Head of caudate nucleus (tissue), 42 donors: Measurements from ENCODE around the gene TJP1.
"Not testable (repeated sequence)": the region's sequence is repeated elsewhere in the genome, so short reads cannot be mapped to it uniquely, and the experiment has no call there.

Source experiments
- DNase-seq, 42 donors: peaks; one replicate each; pipeline versions ENCODE4 v3.0.0 to v3.0.0-alpha.2; 2020 to 2021; ENCODE audit warnings: mixed read lengths in 7 of 42
- intact Hi-C: fragments of 100-400 bp; cut with DNase I; formaldehyde crosslinking; loops from one replicate; pipeline ENCODE4 v1.15.0; 2022

Gene TJP1

GRCh38 chr15:29678504-29679034, 143.7 kb downstream of the TJP1 start:
- DNase-seq, result peak in 4 of 42 donors; percentile 2 to 31 (median 16)
- intact Hi-C loops, result no loop called here

GRCh38 chr15:29677871-29678461, 144.3 kb downstream of the TJP1 start:
- intact Hi-C loops, result no loop called here
- peak in 6 of 42 donors; percentile 5 to 38 (median 13) for DNase-seq

DNA sequence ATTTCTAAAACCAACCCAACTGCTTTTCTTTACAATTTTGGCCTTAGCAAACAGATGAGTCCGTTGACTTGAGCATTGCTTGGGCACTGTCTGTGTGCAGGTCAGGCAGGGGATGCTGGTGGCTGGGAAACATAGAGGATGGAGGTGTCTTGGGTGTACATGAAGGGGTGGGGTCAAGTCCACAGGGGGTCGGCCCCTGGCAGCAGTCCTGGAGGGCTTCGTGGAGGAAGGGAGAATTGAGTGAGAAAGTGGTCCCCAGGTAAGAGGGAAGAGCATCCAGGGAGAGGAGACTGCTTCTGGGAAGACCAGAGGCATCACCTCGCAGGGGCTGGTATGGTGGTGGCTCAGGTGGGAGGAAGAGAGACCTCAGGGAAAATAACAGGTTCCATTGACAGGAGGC, 144.8 kb downstream of the TJP1 start:
- DNase-seq, result peak in 2 of 42 donors; percentile 4 to 7
- intact Hi-C loops, result no loop called here

DNA sequence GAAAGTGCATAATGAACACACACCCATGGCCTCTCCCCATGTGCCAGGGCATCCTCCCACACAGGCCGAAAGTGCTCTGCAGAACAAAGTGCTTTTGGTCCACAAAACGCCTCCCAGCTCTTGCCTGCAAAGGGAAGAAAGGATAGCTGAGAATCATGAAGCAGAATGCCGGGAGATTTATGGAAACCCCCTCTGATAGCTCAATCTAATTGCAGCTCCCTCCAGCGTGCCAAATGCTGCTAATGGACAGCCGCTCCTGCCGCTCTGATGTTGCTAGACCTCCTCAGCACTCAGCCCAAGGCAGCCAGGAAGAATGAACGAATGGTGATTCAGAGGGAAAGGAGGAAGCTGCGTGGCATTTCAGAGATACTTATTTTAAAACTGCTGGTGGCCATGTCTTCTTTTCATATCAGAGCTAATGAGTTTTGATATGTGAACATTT, 145.3 kb downstream of the TJP1 start:
- DNase-seq, result peak in 5 of 42 donors; percentile 4 to 35 (median 11)
- intact Hi-C loops, result no loop called here

GRCh38 chr15:29676374-29676960, 145.8 kb downstream of the TJP1 start:
- intact Hi-C loops, result not testable (repeated sequence)
- peak in 6 of 42 donors; percentile 4 to 33 (median 23) for DNase-seq

DNA sequence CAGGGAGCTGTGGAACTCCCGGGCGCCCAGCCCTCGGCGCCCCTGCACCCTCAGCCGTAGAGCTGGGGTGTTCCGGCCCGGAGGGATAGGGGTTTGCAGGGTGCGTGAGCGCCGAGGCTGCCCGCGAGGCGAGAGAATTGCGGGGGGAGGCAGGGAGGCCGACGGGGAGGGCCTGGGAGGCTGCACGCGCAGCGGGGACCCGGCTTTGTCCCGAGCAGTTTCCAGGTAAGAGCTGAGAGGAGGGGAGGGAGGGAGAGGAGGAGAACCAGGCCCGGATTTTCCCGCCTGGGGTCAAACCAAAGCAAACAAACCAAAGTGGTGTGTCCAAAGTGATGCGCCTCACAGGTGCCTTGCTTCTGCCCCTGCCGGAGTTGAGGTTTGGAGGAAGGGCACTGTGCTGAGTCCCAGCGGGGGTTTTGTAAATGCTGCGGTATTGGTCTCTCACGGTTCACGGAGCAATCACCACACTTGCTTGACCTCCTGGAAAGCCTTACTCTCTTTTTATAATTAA, 146.4 kb downstream of the TJP1 start:
- DNase-seq, result peak in 7 of 42 donors; percentile 1 to 30 (median 9)
- intact Hi-C loops, result no loop called here

DNA sequence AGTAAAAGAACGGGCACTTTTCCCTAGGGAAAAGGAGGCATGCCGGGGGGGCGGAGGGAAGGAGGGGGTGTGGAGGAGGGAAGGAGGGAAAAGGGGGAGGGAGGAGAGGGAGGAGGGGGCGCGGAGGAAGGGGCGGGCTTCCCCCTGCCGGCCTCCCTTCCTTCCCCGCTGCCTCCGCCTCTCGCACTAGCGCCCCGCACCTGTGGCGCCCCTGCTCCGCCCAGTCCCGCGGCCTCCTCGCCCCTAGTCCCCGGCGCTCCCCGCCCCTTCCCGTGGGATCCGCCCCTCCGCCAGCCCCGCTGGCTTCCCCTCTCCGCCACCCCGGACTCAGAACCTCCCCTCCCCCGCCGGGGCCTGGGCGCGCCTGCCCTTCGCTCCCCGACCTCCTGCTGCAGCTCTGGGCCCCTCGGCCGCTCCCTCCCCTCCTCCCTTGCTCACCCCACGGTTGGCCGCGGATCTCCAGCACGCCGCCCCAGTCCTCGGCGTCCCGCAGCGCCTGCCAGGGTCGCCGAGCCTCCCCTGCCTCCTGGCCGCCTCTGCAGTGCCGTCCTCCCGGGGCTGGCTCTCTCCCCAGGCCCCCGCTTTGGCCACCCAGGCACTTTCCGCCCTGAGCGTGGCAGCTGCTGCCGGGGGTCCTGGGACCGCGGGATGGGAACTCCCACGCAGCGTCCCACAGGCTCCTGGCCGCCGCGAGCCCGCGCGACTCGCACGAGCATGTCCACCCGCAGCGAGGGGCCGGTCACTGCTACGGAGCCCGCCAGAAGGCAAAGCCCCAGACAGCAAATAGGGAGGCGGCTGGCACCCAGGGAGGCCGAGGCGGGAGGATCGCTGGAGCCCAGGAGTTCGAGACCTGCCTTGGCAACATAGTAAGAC, 147.4 kb downstream of the TJP1 start:
- DNase-seq, result peak in 33 of 42 donors; percentile 13 to 68 (median 40)
- intact Hi-C loops, result no loop called here

GRCh38 chr15:29672923-29673809, 149.1 kb downstream of the TJP1 start:
- peak in 3 of 42 donors; percentile 0 to 20 (median 8) for DNase-seq
- intact Hi-C loops, result no loop called here

GRCh38 chr15:29672446-29672845, 149.8 kb downstream of the TJP1 start:
- peak in 3 of 42 donors; percentile 3 to 28 (median 9) for DNase-seq
- intact Hi-C loops, result no loop called here

DNA sequence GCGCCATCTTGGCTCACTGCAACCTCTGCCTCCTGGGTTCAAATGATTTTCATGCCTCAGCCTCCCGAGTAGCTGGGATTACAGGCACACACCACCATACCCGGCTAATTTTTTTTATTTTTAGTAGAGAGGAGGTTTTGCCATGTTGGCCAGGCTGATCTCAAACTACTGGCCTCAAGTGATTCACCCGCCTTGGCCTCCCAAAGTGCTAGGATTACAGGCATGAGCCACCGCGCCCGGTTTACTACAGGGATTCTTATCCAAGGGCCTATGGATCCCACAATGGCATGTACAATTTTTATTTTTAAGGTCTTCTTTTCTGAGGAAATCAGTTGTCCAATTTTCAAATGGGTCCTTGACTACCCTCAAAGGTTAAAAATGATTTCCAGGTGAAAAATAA, 150.2 kb downstream of the TJP1 start:
- DNase-seq, result peak in 4 of 42 donors; percentile 4 to 27 (median 14)
- intact Hi-C loops, result not testable (repeated sequence)

DNA sequence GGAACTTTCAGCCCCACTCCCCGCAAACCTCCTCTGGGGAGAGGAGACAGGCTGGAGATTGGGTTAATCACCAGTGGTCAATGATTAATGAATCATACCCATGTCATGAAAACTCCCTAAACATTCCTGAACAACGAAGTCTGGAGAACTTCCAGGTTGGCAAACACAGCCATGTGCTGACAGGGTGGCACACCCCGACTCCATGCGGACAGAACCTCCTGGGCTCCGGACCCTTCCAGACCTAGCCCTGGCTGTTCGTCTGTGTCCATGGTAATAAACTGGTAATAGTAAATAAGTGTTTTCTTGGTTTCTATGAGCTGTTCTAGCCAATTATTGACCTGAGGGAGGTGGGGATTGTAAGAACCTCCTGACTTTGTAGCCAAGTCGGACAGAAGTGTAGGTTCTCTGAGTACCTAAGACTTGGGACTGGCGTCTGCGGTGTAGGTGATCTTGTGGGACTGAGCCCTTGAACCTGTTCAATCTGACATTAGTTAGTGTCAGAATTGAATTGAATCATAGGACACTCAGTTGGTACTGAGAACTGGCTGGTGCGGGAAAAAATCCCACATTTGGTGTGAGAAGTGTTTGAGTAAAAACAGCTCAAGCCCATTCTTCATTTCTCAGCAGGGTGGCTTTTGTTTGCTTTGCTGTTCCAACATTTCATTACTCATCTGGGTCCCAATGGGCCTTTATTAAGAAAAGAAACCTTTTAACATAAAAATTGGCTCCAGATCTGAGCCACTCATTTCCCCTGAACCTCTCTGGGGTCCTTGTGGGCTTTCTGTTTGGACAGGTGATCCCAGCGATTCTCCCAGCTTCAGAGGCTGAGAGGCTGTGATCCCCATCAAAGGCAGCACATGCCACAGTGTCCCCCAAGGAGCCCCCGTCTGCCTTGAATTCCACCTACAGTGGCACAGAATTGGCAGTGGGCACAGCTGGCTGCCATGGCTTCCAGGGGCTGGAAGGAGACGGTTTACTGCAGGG, 151.0 kb downstream of the TJP1 start:
- DNase-seq, result peak in 7 of 42 donors; percentile 8 to 62 (median 22)
- intact Hi-C loops, result no loop called here

DNA sequence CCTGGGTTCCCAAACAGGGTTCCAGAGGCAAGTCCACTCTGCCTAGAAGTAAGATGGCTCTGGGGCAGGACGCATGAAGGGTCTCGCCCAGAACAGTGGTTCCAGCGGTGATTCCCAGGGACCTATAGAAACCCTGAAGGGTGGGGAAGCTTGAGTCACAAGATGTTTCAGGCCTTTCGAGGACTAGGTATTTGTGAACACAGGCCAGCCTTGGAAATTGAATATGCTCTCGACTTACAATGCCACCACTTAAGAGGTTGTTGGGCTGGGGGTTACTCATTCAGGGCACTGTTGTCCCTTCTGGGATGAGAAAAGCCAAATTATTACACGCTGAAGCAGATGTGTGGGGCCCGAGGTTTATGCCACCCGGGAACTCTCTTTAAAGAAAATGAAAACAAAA, 152.0 kb downstream of the TJP1 start:
- intact Hi-C loops, result no loop called here
- DNase-seq, result peak in 2 of 42 donors; percentile 5 to 15

DNA sequence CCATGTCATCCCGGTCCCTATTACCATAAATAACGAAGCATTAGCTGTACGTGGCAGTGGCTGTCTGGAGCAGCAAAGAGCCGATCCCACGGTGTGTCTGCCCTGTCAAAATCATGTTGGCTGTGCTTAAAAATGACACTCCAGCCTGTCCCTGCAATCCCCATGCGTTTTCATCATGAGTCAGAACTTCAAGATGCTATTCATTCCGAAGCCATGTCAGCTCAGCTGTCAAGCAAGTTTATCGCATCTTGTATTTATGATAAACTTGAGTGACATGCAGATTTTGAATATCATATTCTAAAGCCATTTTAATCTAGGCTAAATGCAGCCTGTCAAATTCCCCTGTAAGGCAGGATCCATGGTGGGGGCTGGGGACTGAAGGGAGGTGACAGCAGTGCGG, 152.4 kb downstream of the TJP1 start:
- DNase-seq, result peak in 4 of 42 donors; percentile 5 to 41 (median 11)
- intact Hi-C loops, result no loop called here

- DNase-seq, result peak; percentile 39 to 89 (median 74)
- intact Hi-C loops, result no loop called here
Measured at GRCh38 chr15:29668120-29668602, 154.1 kb downstream of the TJP1 start.

DNA sequence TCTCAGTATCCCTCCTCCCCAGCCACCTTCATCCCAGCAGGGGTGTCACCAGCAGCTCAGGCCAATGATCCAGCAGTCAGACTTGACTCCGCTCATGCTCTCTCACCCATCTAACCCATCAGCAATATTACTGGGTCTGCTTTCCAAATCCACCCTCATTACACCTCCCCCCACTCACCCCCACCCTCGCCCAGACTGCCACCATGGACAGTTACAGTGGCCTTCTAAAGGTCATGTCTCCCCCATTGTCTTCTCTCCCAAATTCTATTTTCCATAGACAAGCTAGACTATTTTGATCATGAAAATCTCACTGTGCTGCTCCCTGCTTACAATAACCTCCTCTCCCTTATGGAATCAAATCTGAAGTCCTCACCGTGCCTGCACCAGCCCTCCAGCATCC, 156.0 kb downstream of the TJP1 start:
- intact Hi-C loops, result no loop called here
- DNase-seq, result peak in 1 of 42 donors; percentile 13

GRCh38 chr15:29665444-29666003, 156.7 kb downstream of the TJP1 start:
- intact Hi-C loops, result no loop called here
- DNase-seq, result peak in 1 of 42 donors; percentile 8

DNA sequence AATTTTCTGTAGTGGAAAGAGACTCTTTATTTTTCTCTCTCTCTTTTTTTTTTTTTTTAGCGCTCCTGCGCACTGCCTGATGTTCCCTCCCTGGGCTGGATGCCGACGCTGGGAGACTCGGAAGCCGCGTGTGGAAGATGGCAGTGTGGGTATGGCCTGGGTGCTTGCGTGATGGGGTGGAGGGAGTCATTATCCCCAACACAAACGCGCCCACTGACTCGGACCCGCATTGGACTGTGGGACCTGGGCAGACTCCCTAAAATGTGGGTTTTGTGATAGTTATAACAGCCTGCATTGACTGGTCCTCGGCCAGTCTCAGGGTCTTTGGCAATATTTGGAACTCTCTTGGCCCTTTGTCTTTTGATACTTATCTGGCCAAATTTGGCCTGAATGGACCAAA, 157.9 kb downstream of the TJP1 start:
- peak in 3 of 42 donors; percentile 26 to 42 (median 30) for DNase-seq
- intact Hi-C loops, result no loop called here
